ENCODE measurements around the gene ARPP21. TPM values are rescaled to one million over a fixed set of nuclear protein-coding genes. Genes with fewer than 3 reads are reported as not detected.

Gene ARPP21
- total RNA-seq, 2 donors from 2014 or later = 0.27 TPM; not detected in 1

- H3K4me3 ChIP-seq = no peak overlapping the region
- H3K9me3 ChIP-seq = no peaks in the 10 kb centered on the region
- no peak overlapping the region for H3K27ac ChIP-seq
- no peaks in the 10 kb centered on the region for H3K27me3 ChIP-seq (replicated peaks; ENCODE audit: insufficient read depth)
- H3K4me1 ChIP-seq (ENCODE audit: control insufficient read depth in 1 of 2, low read depth in 2 of 2) = peaks cover 0 to 12% of the 10 kb centered on the region in 2 donors
- ATAC-seq (ENCODE audit: insufficient number of reproducible peaks, low FRiP score, low read depth) = no peak
- no peak for DNase-seq (ENCODE audit: low spot score)
- no peaks in the 10 kb centered on the region for H3K36me3 ChIP-seq
- no peak for TF ChIP-seq CTCF (IDR thresholded peaks at IDR 0.05)
These were observed 5.1 kb downstream of the ARPP21 start for GRCh38 chr3:35644451-35644850.

- Histone ChIP-seq H3K27ac (no peak overlapping the region), H3K27me3 (replicated peaks; ENCODE audit: insufficient read depth) (no peaks in the 10 kb centered on the region), H3K9me3 (no peaks in the 10 kb centered on the region), H3K36me3 (no peaks in the 10 kb centered on the region), H3K4me3 (no peak overlapping the region), H3K4me1 (ENCODE audit: control insufficient read depth in 1 of 2, low read depth in 2 of 2) (peaks cover 0 to 4% of the 10 kb centered on the region in 2 donors)
- DNase-seq (ENCODE audit: low spot score) (no peak), ATAC-seq (ENCODE audit: insufficient number of reproducible peaks, low FRiP score, low read depth) (no peak)
- TF ChIP-seq CTCF (IDR thresholded peaks at IDR 0.05) = no peak
These were observed 5.9 kb downstream of the ARPP21 start for GRCh38 chr3:35645189-35645588.

GRCh38 chr3:35646081-35646480, 6.8 kb downstream of the ARPP21 start:
- Histone ChIP-seq H3K4me3 (no peak overlapping the region), H3K27ac (no peak overlapping the region), H3K27me3 (replicated peaks; ENCODE audit: insufficient read depth) (no peaks in the 10 kb centered on the region), H3K36me3 (no peaks in the 10 kb centered on the region), H3K9me3 (no peaks in the 10 kb centered on the region), H3K4me1 (ENCODE audit: control insufficient read depth in 1 of 2, low read depth in 2 of 2) (peaks cover 0 to 4% of the 10 kb centered on the region in 2 donors)
- DNase-seq (ENCODE audit: low spot score) = no peak
- TF ChIP-seq CTCF (IDR thresholded peaks at IDR 0.05) = no peak
- no peak for ATAC-seq (ENCODE audit: insufficient number of reproducible peaks, low FRiP score, low read depth)

GRCh38 chr3:35647461-35647860, 8.1 kb downstream of the ARPP21 start:
- TF ChIP-seq CTCF (IDR thresholded peaks at IDR 0.05) = no peak

GRCh38 chr3:35648347-35648746, 9.0 kb downstream of the ARPP21 start:
- peaks cover 0 to 4% of the 10 kb centered on the region in 2 donors for H3K4me1 ChIP-seq (ENCODE audit: control insufficient read depth in 1 of 2, low read depth in 2 of 2)
- no peaks in the 10 kb centered on the region for H3K27me3 ChIP-seq (replicated peaks; ENCODE audit: insufficient read depth)
- no peaks in the 10 kb centered on the region for H3K36me3 ChIP-seq
- no peaks in the 10 kb centered on the region for H3K9me3 ChIP-seq
- DNase-seq (ENCODE audit: low spot score) (no peak), ATAC-seq (ENCODE audit: insufficient number of reproducible peaks, low FRiP score, low read depth) (no peak)
- no peak overlapping the region for H3K27ac ChIP-seq
- H3K4me3 ChIP-seq = no peak overlapping the region
- TF ChIP-seq CTCF (IDR thresholded peaks at IDR 0.05) = no peak

More at GRCh38 chr3:35647461-35647860, 8.1 kb downstream of the ARPP21 start:
- no peaks in the 10 kb centered on the region for H3K9me3 ChIP-seq
- ATAC-seq (ENCODE audit: insufficient number of reproducible peaks, low FRiP score, low read depth) = no peak
- no peak overlapping the region for H3K27ac ChIP-seq
- H3K4me3 ChIP-seq = no peak overlapping the region
- no peaks in the 10 kb centered on the region for H3K27me3 ChIP-seq (replicated peaks; ENCODE audit: insufficient read depth)
- DNase-seq (ENCODE audit: low spot score) = no peak
- H3K36me3 ChIP-seq = no peaks in the 10 kb centered on the region
- peaks cover 0 to 4% of the 10 kb centered on the region in 2 donors for H3K4me1 ChIP-seq (ENCODE audit: control insufficient read depth in 1 of 2, low read depth in 2 of 2)
